ENCODE results near the gene TNPO3.

GRCh38 chr7:128924707-128925588 lies 130.0 kb downstream of the TNPO3 start:
- TF ChIP-seq CTCF (IDR thresholded peaks at IDR 0.05), result no peak
- no peak for TF ChIP-seq POLR2A (IDR thresholded peaks at IDR 0.05)
